SJCRH30 (cell line): Measurements from ENCODE around the gene KCNAB1. TPM values are rescaled to one million over a fixed set of nuclear protein-coding genes. Genes with fewer than 3 reads are reported as not detected.
"Not testable (repeated sequence)": the region's sequence is repeated elsewhere in the genome, so short reads cannot be mapped to it uniquely, and the experiment has no call there.

ENCODE experiments used
- DNase-seq, 2 experiments: peaks; one replicate each; pipeline ENCODE4 v3.0.0-alpha.2; 2015 to 2020
- H3K27ac ChIP-seq: fragments of 250-450 bp; sonication (Bioruptor Pico); 2 replicates; pipeline ENCODE4 v1.5.1; 2020; ENCODE audit warnings: mild to moderate bottlenecking, moderate library complexity
- H3K27me3 ChIP-seq: fragments of 250-450 bp; sonication (Bioruptor Pico); 2 replicates; pipeline ENCODE4 v1.5.1; 2020; ENCODE audit warnings: mild to moderate bottlenecking, moderate library complexity
- H3K36me3 ChIP-seq: fragments of 250-450 bp; sonication (Bioruptor Pico); 2 replicates; pipeline ENCODE4 v1.5.1; 2020; ENCODE audit warnings: mild to moderate bottlenecking, moderate library complexity
- H3K4me1 ChIP-seq: fragments of 250-450 bp; sonication (Bioruptor Pico); 2 replicates; pipeline ENCODE4 v1.5.1; 2020; ENCODE audit warnings: mild to moderate bottlenecking, moderate library complexity
- H3K4me3 ChIP-seq: fragments of 250-450 bp; sonication (Bioruptor Pico); 2 replicates; pipeline ENCODE4 v1.5.1; 2020; ENCODE audit warnings: mild to moderate bottlenecking, moderate library complexity
- H3K9me3 ChIP-seq: fragments of 250-450 bp; sonication (Bioruptor Pico); replicated peaks from 2 replicates; pipeline ENCODE4 v1.5.1; 2020; ENCODE audit warnings: mild to moderate bottlenecking, moderate library complexity
- total RNA-seq: library from RNA; depleted of rRNA; stranded (reverse); fragments of >200 nt; shearing (Covaris generic); gene quantifications from 2 replicates; pipeline ENCODE4 v1.2.3, GENCODE V29; 2014

KCNAB1 gene
- total RNA-seq, 1 experiment from 2014 or later: not detected

- no peak overlapping the region for H3K27ac ChIP-seq
- no peaks in the 10 kb centered on the region for H3K9me3 ChIP-seq
- DNase-seq: no peak
- no peaks in the 10 kb centered on the region for H3K27me3 ChIP-seq
- no peaks in the 10 kb centered on the region for H3K36me3 ChIP-seq
- no peaks in the 10 kb centered on the region for H3K4me1 ChIP-seq
- no peak overlapping the region for H3K4me3 ChIP-seq
Observed at GRCh38 chr3:156180077-156180476, 59.7 kb downstream of the KCNAB1 start.

GRCh38 chr3:156181509-156181908 lies 61.1 kb downstream of the KCNAB1 start:
- H3K9me3 ChIP-seq: no peaks in the 10 kb centered on the region
- no peak overlapping the region for H3K4me3 ChIP-seq
- no peaks in the 10 kb centered on the region for H3K36me3 ChIP-seq
- H3K27me3 ChIP-seq: no peaks in the 10 kb centered on the region
- H3K27ac ChIP-seq: no peak overlapping the region
- DNase-seq: no peak
- no peaks in the 10 kb centered on the region for H3K4me1 ChIP-seq

DNA sequence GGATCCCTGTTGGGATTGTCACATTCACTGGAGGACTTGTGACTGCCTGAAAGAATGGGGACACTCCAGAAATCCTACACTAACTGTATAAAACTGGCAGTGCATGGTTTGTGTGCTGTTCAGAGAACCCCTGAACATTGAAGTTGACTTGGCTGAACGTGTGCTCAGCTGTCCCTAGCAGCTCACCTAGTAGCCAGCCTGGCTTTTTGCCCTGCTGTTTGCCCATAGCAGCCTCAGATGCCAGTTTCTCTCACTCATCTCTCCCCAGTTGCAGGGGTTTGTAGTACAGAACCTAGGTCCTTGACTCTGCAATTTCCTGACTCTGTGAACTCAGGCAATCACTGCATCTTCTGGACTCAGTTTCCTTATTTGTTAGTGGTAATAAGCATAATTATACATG lies 63.0 kb downstream of the KCNAB1 start:
- DNase-seq: no peak
- Histone ChIP-seq H3K36me3 (no peaks in the 10 kb centered on the region), H3K4me1 (no peaks in the 10 kb centered on the region), H3K27ac (no peak overlapping the region), H3K4me3 (no peak overlapping the region), H3K27me3 (no peaks in the 10 kb centered on the region), H3K9me3 (no peaks in the 10 kb centered on the region)

DNA sequence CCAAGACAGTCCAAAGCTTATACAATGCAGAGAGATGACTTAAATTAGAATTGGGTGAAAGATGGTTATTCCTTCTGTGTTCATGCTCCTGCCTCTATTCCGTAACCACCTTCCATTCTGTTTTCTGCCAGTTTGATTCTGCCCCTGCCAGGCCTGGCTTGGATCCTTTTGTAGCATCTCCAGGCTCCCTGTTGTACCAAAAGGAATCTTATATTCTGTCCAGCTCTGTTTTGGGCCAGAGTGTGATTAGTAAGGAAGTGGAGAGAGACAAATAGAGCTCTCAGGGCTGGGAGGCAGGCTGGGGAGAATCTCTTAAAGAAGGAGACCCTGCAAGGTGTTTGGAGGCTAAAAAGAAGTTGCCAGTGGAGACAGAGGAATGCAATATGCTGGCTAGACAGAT lies 63.8 kb downstream of the KCNAB1 start:
- DNase-seq: no peak
- no peaks in the 10 kb centered on the region for H3K4me1 ChIP-seq

DNA sequence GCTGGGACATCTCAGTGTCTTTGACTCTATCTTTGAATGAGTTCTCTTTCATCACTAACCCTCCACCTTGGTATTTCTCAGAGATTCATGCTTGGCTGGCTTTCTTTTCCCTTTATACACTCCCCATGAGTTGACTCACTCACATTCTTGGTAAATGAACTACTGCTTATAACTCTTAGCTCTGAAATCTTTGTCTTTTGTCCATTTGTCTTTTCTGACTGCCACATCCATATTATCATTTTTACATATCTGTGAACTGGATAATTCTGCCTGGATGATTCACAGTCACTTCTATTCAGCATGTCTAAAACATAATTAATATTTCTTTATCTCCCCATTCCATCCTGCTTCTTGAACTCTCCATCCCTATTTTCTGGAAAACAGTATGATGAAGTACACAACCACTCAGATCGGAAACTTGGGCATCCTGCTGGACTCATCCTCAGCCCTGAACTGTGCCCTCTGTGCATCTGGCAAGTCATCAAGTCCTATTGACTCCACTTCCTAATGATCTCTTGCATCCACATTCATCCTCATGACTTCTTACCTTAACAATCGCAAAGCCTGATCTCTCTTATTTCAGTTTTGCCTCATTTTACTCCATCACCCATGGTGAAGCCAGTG lies 66.9 kb downstream of the KCNAB1 start:
- no peak for DNase-seq

More for the DNA sequence above, 63.8 kb downstream of the KCNAB1 start:
- H3K27ac ChIP-seq: no peak overlapping the region
- no peaks in the 10 kb centered on the region for H3K36me3 ChIP-seq
- no peaks in the 10 kb centered on the region for H3K9me3 ChIP-seq
- no peak overlapping the region for H3K4me3 ChIP-seq
- no peaks in the 10 kb centered on the region for H3K27me3 ChIP-seq

GRCh38 chr3:156188757-156189156 lies 68.4 kb downstream of the KCNAB1 start:
- Histone ChIP-seq H3K4me1 (no peaks in the 10 kb centered on the region), H3K27me3 (no peaks in the 10 kb centered on the region), H3K27ac (no peak overlapping the region), H3K4me3 (no peak overlapping the region), H3K36me3 (no peaks in the 10 kb centered on the region), H3K9me3 (no peaks in the 10 kb centered on the region)
- no peak for DNase-seq

More for the DNA sequence above, 66.9 kb downstream of the KCNAB1 start:
- Histone ChIP-seq H3K4me1 (no peaks in the 10 kb centered on the region), H3K9me3 (no peaks in the 10 kb centered on the region), H3K27ac (no peak overlapping the region), H3K27me3 (no peaks in the 10 kb centered on the region), H3K4me3 (no peak overlapping the region), H3K36me3 (no peaks in the 10 kb centered on the region)

DNA sequence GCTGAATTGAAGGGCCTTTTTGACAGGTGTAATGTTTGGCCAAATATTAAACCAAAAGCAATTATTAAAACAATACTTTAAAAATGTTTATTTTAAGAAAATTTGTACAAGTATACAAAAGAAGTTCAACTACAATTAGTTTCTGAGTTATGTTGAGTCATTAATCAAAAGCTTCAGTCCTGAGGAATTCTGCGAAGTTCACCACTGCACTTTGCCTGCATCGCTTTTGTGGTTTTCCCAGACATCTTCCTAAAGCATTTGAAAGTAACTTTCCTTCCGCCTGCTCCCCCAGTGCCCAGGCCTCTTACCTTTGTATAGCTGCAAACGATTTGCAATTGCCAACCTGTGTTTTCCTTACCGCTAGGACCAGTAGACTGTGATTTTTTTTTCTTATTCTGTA lies 69.5 kb downstream of the KCNAB1 start:
- H3K9me3 ChIP-seq: no peaks in the 10 kb centered on the region
- no peak overlapping the region for H3K4me3 ChIP-seq
- no peak overlapping the region for H3K27ac ChIP-seq
- no peaks in the 10 kb centered on the region for H3K4me1 ChIP-seq
- no peaks in the 10 kb centered on the region for H3K27me3 ChIP-seq
- H3K36me3 ChIP-seq: no peaks in the 10 kb centered on the region
- DNase-seq: no peak

DNA sequence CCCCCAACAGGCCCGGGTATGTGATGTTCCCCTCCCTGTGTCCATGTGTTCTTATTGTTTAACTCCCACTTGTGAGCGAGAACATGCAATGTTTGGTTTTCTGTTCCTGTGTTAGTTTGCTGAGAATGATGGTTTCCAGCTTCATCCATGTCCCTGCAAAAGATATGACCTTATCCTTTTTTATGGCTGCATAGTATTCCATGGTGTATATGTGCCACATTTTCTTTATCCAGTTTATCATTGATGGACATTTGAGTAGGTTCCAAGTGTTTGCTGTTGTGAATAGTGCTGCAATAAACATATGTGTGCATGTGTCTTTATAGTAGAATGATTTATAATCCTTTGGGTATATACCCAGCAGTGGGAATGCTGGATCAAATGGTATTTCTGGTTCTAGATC lies 74.6 kb downstream of the KCNAB1 start:
- H3K36me3 ChIP-seq, H3K27ac ChIP-seq, H3K9me3 ChIP-seq, H3K4me1 ChIP-seq, DNase-seq, H3K4me3 ChIP-seq, H3K27me3 ChIP-seq: not testable (repeated sequence)

DNA sequence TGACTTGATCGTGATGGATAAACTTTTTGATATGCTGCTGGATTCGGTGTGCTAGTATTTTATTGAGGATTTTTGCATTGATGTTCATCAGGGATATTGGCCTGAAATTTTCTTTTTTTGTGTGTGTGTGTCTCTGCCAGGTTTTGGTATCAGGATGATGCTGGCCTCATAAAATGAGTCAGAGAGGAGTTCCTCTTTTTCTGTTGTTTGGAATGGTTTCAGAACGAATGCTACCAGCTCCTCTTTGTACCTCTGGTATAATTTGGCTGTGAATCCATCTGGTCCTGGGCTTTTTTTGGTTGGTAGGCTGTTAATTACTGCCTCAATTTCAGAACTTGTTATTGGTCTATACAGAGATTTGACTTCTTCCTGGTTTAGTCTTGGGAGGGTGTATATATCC lies 76.8 kb downstream of the KCNAB1 start:
- not testable (repeated sequence) for H3K27ac ChIP-seq, DNase-seq, H3K27me3 ChIP-seq, H3K9me3 ChIP-seq, H3K36me3 ChIP-seq, H3K4me3 ChIP-seq, H3K4me1 ChIP-seq

DNA sequence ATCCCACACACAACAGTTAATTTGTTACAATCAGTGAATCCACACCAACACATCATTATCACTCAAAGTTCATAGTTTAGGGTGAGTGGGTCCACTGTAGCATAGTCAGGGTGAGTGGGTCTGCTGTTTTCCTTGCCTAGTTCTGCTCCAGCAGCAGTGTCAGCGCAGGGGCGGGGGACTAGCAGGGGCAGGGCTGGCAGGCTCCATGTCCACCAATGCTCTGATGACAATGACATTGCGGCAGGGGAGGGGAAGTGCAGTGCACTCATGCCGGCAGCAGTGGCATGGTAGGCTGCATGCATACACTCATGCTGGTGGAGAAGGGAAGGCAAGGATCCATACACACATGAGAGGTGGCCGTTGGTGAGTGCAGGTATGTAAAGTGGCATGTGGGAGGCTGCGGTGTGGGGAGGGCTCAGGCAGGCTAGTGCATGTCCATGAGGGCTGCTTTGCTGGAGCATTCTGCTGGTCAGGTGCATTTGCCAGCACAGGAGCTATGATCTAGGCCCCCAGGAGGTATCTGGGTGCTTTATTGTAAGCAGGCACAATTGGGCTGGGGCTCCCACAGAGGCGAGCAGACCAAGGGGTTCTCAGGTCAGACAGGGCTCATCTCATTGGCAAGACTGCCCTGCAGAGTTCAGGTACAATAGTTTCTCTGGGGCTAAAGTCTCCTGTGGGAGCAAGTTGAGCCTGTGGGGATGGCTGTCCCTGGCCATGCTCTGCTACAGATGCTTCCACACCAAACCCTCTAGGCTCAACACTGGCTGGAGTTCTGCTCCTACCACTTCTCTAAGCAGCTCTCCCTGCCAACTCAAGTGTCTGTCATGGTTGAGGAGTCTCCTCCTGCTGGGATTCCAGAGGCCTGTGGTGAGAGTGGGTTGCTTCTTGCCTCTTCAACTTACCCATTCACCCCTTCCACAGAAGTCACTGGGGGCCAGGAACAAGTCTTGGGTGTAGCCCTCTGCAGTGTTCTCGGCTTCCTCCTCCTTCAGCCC lies 81.3 kb downstream of the KCNAB1 start:
- no peaks in the 10 kb centered on the region for H3K9me3 ChIP-seq
- no peaks in the 10 kb centered on the region for H3K36me3 ChIP-seq
- H3K4me1 ChIP-seq: no peaks in the 10 kb centered on the region
- H3K4me3 ChIP-seq: no peak overlapping the region
- H3K27me3 ChIP-seq: no peaks in the 10 kb centered on the region
- no peak for DNase-seq
- no peak overlapping the region for H3K27ac ChIP-seq

- no peaks in the 10 kb centered on the region for H3K27me3 ChIP-seq
- no peak for DNase-seq
- H3K36me3 ChIP-seq: no peaks in the 10 kb centered on the region
- H3K4me3 ChIP-seq: no peak overlapping the region
- no peaks in the 10 kb centered on the region for H3K9me3 ChIP-seq
- H3K4me1 ChIP-seq: no peaks in the 10 kb centered on the region
- H3K27ac ChIP-seq: no peak overlapping the region
Observed at GRCh38 chr3:156206157-156206556, 85.8 kb downstream of the KCNAB1 start.

- Histone ChIP-seq H3K27me3 (no peaks in the 10 kb centered on the region), H3K27ac (no peak overlapping the region), H3K4me3 (no peak overlapping the region), H3K36me3 (no peaks in the 10 kb centered on the region), H3K9me3 (no peaks in the 10 kb centered on the region), H3K4me1 (no peaks in the 10 kb centered on the region)
- no peak for DNase-seq
Observed at GRCh38 chr3:156207802-156208685, 87.7 kb downstream of the KCNAB1 start.

DNA sequence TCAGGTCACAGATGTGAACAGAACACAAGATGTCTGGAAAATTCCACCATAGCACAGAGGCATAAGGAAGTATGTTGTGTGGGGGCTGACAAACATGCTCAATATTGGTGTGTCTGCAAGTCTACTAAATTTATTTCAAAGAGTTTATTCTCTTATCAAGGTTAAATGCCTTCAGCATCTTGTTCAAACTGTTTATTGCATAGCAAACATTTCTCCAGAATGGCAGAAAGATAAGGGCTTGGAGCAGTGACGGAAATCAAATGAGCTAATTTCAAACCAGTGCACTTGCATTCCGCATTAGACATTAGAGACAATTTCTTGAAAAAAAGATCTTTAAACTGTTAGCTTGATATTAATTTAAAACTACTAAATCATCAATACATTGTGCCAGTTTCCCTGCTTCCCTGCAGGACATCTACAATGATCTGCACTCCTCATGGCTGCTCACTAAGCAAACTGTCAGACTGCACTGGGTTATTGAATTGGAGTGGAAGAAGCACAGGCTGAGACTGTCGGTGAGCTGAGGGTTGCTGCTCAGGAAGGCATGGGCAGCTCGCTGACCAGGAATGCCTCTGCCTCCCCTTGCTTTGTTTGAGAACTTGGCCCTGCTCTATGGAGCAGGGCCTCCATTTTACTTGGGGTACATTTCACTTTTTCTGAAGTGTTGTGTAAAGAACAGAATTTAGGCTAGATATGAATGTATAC lies 89.4 kb downstream of the KCNAB1 start:
- Histone ChIP-seq H3K4me1 (no peaks in the 10 kb centered on the region), H3K36me3 (no peaks in the 10 kb centered on the region), H3K9me3 (no peaks in the 10 kb centered on the region), H3K27ac (no peak overlapping the region), H3K4me3 (no peak overlapping the region), H3K27me3 (no peaks in the 10 kb centered on the region)
- DNase-seq: no peak

- H3K4me1 ChIP-seq: no peaks in the 10 kb centered on the region
- no peak for DNase-seq
- H3K9me3 ChIP-seq: no peaks in the 10 kb centered on the region
- no peaks in the 10 kb centered on the region for H3K36me3 ChIP-seq
- no peak overlapping the region for H3K4me3 ChIP-seq
- H3K27ac ChIP-seq: no peak overlapping the region
- H3K27me3 ChIP-seq: no peaks in the 10 kb centered on the region
Observed at GRCh38 chr3:156211583-156211982, 91.2 kb downstream of the KCNAB1 start.
